Measurements from ENCODE around the gene CARMIL3.

- TF ChIP-seq TAF1 (IDR thresholded peaks at IDR 0.05; ENCODE audit: borderline replicate concordance, low read depth, low read length), result no peak
- no peak for TF ChIP-seq POLR2A (IDR thresholded peaks at IDR 0.05; ENCODE audit: low read depth, low read length)
These were observed 40.8 kb downstream of the CARMIL3 start for GRCh38 chr14:24092505-24093206.
